SU-DHL-6 (cell line): ENCODE data around the gene S100A14.

ENCODE experiments used
- CTCF ChIP-seq: fragments of 200-600 bp; sonication (generic); IDR thresholded peaks from one replicate; pipeline ENCODE4 v1.5.1; 2017; ENCODE audit warnings: antibody characterized with exemption, mild to moderate bottlenecking, low read length, moderate library complexity; ENCODE audit not compliant: insufficient read depth, poor library complexity, severe bottlenecking
- EZH2phosphoT487 ChIP-seq: fragments of 200-600 bp; sonication (generic), shearing (Covaris generic); conservative IDR thresholded peaks from 2 replicates; pipeline ENCODE4 v1.6.1; 2018; ENCODE audit warnings: mild to moderate bottlenecking, antibody characterized with exemption, low read length, moderate library complexity, mixed read lengths

GRCh38 chr1:153648000-153648643, 32.0 kb upstream of the S100A14 start:
- TF ChIP-seq CTCF = no peak
- TF ChIP-seq EZH2phosphoT487 = no peak
